Measurements from ENCODE around the gene MAEA. TPM values are rescaled to one million over a fixed set of nuclear protein-coding genes. Genes with fewer than 3 reads are reported as not detected.

MAEA gene
- total RNA-seq, result 100 to 1,000 TPM; 114 to 211 (median 168) TPM

- WGBS, 2 donors (ENCODE audit: low coverage in 1 of 2), result 1% methylated on average over 28 of the region's 95 CpGs; no CpG with 5 or more reads in 1 of the 2 donors
- H3K4me3 ChIP-seq, result peak within 1 kb of the TSS; percentile 97 to 98 (median 98)
- no peaks in the 10 kb centered on the region for H3K9me3 ChIP-seq
- no peaks in the 10 kb centered on the region for H3K36me3 ChIP-seq
- TF ChIP-seq, protein P1, sequence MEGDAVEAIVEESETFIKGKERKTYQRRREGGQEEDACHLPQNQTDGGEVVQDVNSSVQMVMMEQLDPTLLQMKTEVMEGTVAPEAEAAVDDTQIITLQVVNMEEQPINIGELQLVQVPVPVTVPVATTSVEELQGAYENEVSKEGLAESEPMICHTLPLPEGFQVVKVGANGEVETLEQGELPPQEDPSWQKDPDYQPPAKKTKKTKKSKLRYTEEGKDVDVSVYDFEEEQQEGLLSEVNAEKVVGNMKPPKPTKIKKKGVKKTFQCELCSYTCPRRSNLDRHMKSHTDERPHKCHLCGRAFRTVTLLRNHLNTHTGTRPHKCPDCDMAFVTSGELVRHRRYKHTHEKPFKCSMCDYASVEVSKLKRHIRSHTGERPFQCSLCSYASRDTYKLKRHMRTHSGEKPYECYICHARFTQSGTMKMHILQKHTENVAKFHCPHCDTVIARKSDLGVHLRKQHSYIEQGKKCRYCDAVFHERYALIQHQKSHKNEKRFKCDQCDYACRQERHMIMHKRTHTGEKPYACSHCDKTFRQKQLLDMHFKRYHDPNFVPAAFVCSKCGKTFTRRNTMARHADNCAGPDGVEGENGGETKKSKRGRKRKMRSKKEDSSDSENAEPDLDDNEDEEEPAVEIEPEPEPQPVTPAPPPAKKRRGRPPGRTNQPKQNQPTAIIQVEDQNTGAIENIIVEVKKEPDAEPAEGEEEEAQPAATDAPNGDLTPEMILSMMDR (IDR thresholded peaks at IDR 0.05), result no peak
- TF ChIP-seq POLR2AphosphoS5 (IDR thresholded peaks at IDR 0.05), result peak; percentile 84 to 87 (median 86)
- TF ChIP-seq EP300 (IDR thresholded peaks at IDR 0.05; ENCODE audit: low read depth), result no peak
- peak; percentile 84 for TF ChIP-seq POLR2A (IDR thresholded peaks at IDR 0.05)
- peaks cover 18 to 37% (median 27%) of the 10 kb centered on the region in 4 donors for H3K4me1 ChIP-seq
- peak; percentile 98 for DNase-seq
- H3K27ac ChIP-seq, result peak within 1 kb of the TSS; percentile 86 to 98 (median 95)
- no peaks in the 10 kb centered on the region for H3K27me3 ChIP-seq
- intact Hi-C loops (cut with DNase I; ENCODE audit: low total_unique reads) (no loop called here), in situ Hi-C loops (cut with MboI; ENCODE audit: low pct_ligation_motif_present in 1 of 4, low pct_unique_long_range_greater_than_20kb in 1 of 4, low sequenced_read_pairs in 3 of 4) (no loop called here)
Observed at GRCh38 chr4:1289207-1290164, at the start of gene MAEA. Gene MAEA (plus strand): TSS chr4:1289891. CDS start chr4:1289914, 23 bp downstream.

GRCh38 chr4:1239950-1240307, 49.8 kb upstream of the MAEA start:
- Histone ChIP-seq H3K27me3 (no peaks in the 10 kb centered on the region), H3K4me1 (peaks cover 34 to 41% (median 37%) of the 10 kb centered on the region in 4 donors), H3K9me3 (no peaks in the 10 kb centered on the region), H3K36me3 (peaks cover 0 to 35% (median 0%) of the 10 kb centered on the region in 4 donors), H3K4me3 (no peak overlapping the region), H3K27ac (no peak overlapping the region)
- in situ Hi-C loops (cut with MboI; ENCODE audit: low pct_ligation_motif_present in 1 of 4, low pct_unique_long_range_greater_than_20kb in 1 of 4, low sequenced_read_pairs in 3 of 4), result no loop called here
- TF ChIP-seq POLR2AphosphoS5 (IDR thresholded peaks at IDR 0.05) (no peak), POLR2A (IDR thresholded peaks at IDR 0.05) (no peak), EP300 (IDR thresholded peaks at IDR 0.05; ENCODE audit: low read depth) (no peak)
- TF ChIP-seq, protein P1 (IDR thresholded peaks at IDR 0.05), result no peak
- 94% methylated on average over 17 of the region's 22 CpGs; no CpG with 5 or more reads in 1 of the 2 donors for WGBS, 2 donors (ENCODE audit: low coverage in 1 of 2)
- intact Hi-C loops (cut with DNase I; ENCODE audit: low total_unique reads), result no loop called here
- DNase-seq, result no peak

- Histone ChIP-seq H3K4me3 (no peak overlapping the region), H3K4me1 (peaks cover 43 to 50% (median 46%) of the 10 kb centered on the region in 4 donors)
Observed at GRCh38 chr4:1240721-1241465, 48.8 kb upstream of the MAEA start.

More at GRCh38 chr4:1240721-1241465, 48.8 kb upstream of the MAEA start:
- Histone ChIP-seq H3K9me3 (no peaks in the 10 kb centered on the region), H3K27me3 (no peaks in the 10 kb centered on the region), H3K27ac (peak overlapping the region in 3 of 4 donors; percentile 7 to 53 (median 41)), H3K36me3 (peaks cover 0 to 25% (median 0%) of the 10 kb centered on the region in 4 donors)
- intact Hi-C loops (cut with DNase I; ENCODE audit: low total_unique reads) (no loop called here), in situ Hi-C loops (cut with MboI; ENCODE audit: low pct_ligation_motif_present in 1 of 4, low pct_unique_long_range_greater_than_20kb in 1 of 4, low sequenced_read_pairs in 3 of 4) (no loop called here)
- TF ChIP-seq POLR2A (IDR thresholded peaks at IDR 0.05) (no peak), EP300 (IDR thresholded peaks at IDR 0.05; ENCODE audit: low read depth) (no peak), POLR2AphosphoS5 (IDR thresholded peaks at IDR 0.05) (no peak)
- TF ChIP-seq, protein P1 (IDR thresholded peaks at IDR 0.05), result no peak
- 73% methylated on average over 27 of the region's 37 CpGs; no CpG with 5 or more reads in 1 of the 2 donors for WGBS, 2 donors (ENCODE audit: low coverage in 1 of 2)
- peak; percentile 9 for DNase-seq

Measured in transverse colon (tissue), 4 donors.